ENCODE data around the gene NME9.

GRCh38 chr3:138365253-138365555 is 35.6 kb upstream of the NME9 start:
- TF ChIP-seq POLR2AphosphoS5 (IDR thresholded peaks at IDR 0.05) (no peak), CTCF (IDR thresholded peaks at IDR 0.05) (no peak), POLR2A (IDR thresholded peaks at IDR 0.05) (no peak), EP300 (IDR thresholded peaks at IDR 0.05) (no peak)

Data from suprapubic skin (tissue), 4 donors.